Nephron progenitor cell (in vitro differentiated cells): ENCODE data around the gene EIF3J.
"Not testable (repeated sequence)": the region's sequence is repeated elsewhere in the genome, so short reads cannot be mapped to it uniquely, and the experiment has no call there.

Experiments used
- DNase-seq: peaks from one replicate; pipeline ENCODE4 v3.0.0; 2021
- H3K27ac Mint-ChIP-seq: 2 replicates; pipeline ENCODE4 v1.8.0; 2021; ENCODE audit warnings: mild to moderate bottlenecking, moderate library complexity, mixed read lengths
- H3K27me3 Mint-ChIP-seq: 2 replicates; pipeline ENCODE4 v1.8.0; 2021; ENCODE audit warnings: mild to moderate bottlenecking, low read depth, mixed read lengths; ENCODE audit not compliant: poor library complexity
- H3K36me3 Mint-ChIP-seq: 2 replicates; pipeline ENCODE4 v1.8.0; 2021; ENCODE audit warnings: low read depth, mixed read lengths
- H3K4me1 Mint-ChIP-seq: 2 replicates; pipeline ENCODE4 v1.8.0; 2021; ENCODE audit warnings: mixed read lengths
- H3K4me3 Mint-ChIP-seq: 2 replicates; pipeline ENCODE4 v1.8.0; 2021; ENCODE audit warnings: mild to moderate bottlenecking, moderate library complexity, mixed read lengths
- H3K9me3 Mint-ChIP-seq: 2 replicates; pipeline ENCODE4 v1.8.0; 2021; ENCODE audit warnings: mild to moderate bottlenecking, moderate library complexity, mixed read lengths
- TF ChIP-seq, protein P1 (sequence below): fragments of 200-600 bp; sonication (generic); IDR thresholded peaks from 2 replicates; pipeline ENCODE4 v1.5.0; 2021; ENCODE audit warnings: antibody characterized with exemption

The EIF3J gene

DNA sequence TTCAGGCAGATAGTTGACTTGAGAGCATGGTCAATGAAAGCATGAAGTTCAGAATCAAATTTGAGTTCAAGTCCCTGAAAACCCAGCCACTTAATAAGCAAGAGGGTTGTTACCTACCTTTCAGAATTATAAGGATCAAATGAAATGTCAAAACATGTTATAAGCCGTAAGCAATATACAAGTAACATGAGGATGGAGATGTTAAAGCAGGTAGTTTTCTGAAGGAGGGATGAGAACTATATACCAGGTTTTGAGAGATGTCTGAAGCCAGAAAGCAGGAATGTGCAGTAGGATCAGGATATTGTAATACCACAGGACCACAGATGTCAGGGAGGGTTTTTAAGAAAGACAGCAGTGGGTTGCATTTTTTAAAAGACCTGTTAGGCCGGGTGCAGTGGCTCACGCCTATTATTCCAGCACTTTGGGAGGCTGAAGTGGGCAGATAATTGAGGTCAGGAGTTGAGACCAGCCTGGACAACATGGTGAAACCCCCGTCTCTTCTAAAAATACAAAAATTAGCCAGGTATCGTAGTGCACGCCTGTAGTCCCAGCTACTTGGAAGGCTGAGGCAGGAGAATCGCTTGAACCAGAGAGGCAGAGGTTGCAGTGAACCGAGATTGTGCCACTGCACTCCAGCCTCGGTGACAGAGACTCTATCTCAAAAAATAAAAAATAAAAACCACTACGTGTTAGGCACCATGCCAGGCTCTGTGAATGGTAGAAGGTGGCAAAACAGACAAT lies 6.9 kb upstream of the EIF3J start:
- TF ChIP-seq, protein P1, sequence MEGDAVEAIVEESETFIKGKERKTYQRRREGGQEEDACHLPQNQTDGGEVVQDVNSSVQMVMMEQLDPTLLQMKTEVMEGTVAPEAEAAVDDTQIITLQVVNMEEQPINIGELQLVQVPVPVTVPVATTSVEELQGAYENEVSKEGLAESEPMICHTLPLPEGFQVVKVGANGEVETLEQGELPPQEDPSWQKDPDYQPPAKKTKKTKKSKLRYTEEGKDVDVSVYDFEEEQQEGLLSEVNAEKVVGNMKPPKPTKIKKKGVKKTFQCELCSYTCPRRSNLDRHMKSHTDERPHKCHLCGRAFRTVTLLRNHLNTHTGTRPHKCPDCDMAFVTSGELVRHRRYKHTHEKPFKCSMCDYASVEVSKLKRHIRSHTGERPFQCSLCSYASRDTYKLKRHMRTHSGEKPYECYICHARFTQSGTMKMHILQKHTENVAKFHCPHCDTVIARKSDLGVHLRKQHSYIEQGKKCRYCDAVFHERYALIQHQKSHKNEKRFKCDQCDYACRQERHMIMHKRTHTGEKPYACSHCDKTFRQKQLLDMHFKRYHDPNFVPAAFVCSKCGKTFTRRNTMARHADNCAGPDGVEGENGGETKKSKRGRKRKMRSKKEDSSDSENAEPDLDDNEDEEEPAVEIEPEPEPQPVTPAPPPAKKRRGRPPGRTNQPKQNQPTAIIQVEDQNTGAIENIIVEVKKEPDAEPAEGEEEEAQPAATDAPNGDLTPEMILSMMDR, result no peak
- H3K4me1 Mint-ChIP-seq, result peaks cover 11% of the 10 kb centered on the region
- no peak overlapping the region for H3K4me3 Mint-ChIP-seq
- H3K9me3 Mint-ChIP-seq, result no peaks in the 10 kb centered on the region
- no peak for DNase-seq
- peak overlapping the region; percentile 20 for H3K27ac Mint-ChIP-seq
- peaks cover 3% of the 10 kb centered on the region for H3K27me3 Mint-ChIP-seq
- peaks cover 5% of the 10 kb centered on the region for H3K36me3 Mint-ChIP-seq

DNA sequence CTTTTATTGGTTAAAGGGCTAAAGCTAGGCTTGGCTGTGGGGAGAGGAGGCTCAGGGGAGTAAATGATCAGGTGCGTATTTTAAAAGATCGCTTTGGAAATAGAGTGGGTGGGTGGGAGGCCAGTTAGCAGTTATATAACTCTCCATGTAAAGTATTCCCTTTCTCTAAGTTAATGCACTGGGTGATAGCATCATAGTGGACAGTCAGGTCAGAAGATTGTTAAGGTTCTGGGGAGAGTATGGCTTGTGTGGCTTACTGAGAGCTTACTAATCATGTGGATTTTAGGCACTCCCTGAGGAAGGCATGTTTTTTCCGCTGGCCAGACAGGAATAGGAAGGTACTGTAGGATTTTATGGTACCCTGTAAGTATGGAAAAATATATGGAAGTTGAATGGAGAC lies 6.3 kb upstream of the EIF3J start:
- Mint-ChIP-seq H3K9me3 (no peaks in the 10 kb centered on the region), H3K36me3 (peaks cover 5% of the 10 kb centered on the region), H3K27ac (peak overlapping the region; percentile 20), H3K4me1 (peaks cover 17% of the 10 kb centered on the region), H3K4me3 (no peak overlapping the region), H3K27me3 (peaks cover 3% of the 10 kb centered on the region)
- TF ChIP-seq, protein P1, result no peak
- no peak for DNase-seq

DNA sequence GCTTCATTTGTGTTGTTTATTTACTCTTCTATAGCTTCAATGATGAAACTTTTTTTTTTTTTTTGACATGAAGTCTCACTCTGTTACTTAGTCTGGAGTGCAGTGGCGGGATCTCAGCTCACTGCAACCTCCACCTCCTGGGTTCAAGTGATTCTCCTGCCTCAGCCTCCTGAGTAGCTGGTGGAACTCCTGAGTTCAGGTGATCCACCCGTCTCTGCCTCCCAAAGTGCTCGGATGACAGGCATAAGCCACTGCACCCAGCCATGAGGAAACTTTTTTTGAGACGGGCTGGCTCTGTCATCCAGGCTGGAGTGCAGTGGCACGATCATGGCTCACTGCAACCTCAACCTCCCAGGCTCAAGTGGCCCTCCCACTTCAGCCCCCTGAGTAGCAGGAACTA lies 4.7 kb upstream of the EIF3J start:
- H3K36me3 Mint-ChIP-seq, H3K27ac Mint-ChIP-seq, H3K9me3 Mint-ChIP-seq, H3K27me3 Mint-ChIP-seq, H3K4me3 Mint-ChIP-seq, DNase-seq: not testable (repeated sequence)
- H3K4me1 Mint-ChIP-seq, result peaks cover 24% of the 10 kb centered on the region

DNA sequence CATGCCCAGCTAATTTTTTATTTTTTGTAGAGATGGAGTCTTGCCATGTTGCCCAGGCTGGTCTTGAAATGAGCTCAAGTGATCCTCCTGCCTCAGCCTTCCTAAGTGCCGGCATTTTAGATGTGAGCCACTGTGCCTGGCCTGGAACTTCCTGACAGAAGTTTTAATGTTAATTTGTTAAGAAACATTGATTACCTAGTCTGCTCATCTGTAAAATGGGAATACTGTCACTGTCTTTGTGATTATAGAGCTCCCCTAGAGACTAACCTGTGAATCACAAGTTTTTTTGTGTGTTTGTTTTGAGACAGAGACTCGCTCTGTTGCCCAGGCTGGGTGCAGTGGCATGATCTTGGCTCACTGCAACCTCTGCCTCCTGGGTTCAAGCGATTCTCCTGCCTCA lies 4.3 kb upstream of the EIF3J start:
- Mint-ChIP-seq H3K27me3 (peaks cover 3% of the 10 kb centered on the region), H3K27ac (no peak overlapping the region), H3K4me1 (peaks cover 25% of the 10 kb centered on the region), H3K36me3 (peaks cover 9% of the 10 kb centered on the region), H3K4me3 (no peak overlapping the region), H3K9me3 (no peaks in the 10 kb centered on the region)
- DNase-seq, result no peak
- TF ChIP-seq, protein P1, result no peak

DNA sequence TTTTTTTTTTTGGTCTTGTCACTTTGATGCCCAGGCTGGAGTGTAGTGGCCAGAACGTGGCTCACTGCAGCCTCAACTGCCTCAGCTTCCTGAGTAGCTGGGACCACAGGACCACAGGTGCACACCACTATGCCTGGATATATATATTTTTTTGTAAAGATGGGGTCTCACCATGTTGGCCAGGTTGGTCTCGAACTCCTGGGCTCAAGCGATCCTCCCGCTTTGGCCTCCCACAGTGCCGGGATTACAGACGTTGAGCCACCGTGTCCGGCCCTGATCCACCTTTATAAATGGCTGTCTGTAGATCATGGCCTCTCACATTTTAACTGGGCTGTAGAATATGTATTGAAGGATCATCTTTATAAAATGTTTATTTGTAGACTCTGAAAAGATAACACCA lies 1.9 kb upstream of the EIF3J start:
- Mint-ChIP-seq H3K36me3 (peaks cover 15% of the 10 kb centered on the region), H3K27ac (peak overlapping the region; percentile 70), H3K27me3 (peaks cover 3% of the 10 kb centered on the region), H3K9me3 (no peaks in the 10 kb centered on the region), H3K4me1 (peaks cover 33% of the 10 kb centered on the region), H3K4me3 (peak overlapping the region; percentile 90)
- DNase-seq, result no peak
- TF ChIP-seq, protein P1, result no peak

DNA sequence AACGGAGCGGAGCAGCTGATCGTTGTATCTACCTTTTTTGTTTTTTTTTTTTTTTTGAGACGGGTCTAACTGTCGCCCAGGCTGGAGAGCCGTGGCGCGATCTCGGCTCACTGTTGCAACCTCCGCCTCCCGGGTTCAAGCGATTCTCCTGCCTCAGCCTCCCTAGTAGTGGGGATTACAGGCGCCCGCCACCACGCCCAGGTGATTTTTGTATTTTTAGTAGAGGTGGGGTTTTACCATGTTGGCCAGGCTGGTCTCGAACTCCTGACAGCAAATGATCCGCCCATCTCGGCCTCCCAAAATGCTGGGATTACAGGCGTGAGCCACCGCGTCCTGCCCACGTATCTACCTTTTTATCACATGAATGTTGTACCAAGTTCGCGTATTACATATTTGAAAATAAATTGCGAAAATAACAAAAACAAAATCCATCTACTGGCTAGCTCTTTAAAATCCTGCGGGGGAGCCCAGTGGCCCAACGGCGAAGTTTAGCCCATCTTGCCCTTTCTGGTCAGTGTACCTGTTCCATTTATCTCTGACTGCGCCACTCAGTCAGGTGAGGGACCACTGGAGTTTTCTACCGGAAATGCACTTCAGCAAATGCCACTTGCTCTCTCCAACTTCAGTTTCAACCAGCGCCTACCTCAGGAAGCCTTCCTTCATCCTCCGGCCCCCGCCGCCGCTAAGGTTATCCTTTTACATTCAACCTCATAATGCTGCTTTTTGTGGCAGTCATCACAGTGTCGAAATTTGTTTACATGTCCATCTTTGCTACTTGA lies 1.2 kb upstream of the EIF3J start:
- H3K27me3 Mint-ChIP-seq, result peaks cover 3% of the 10 kb centered on the region
- H3K9me3 Mint-ChIP-seq, result no peaks in the 10 kb centered on the region
- H3K4me3 Mint-ChIP-seq, result peak overlapping the region; percentile 90
- H3K27ac Mint-ChIP-seq, result peak overlapping the region; percentile 98
- DNase-seq, result peak; percentile 29
- TF ChIP-seq, protein P1, result no peak
- peaks cover 20% of the 10 kb centered on the region for H3K36me3 Mint-ChIP-seq
- peaks cover 30% of the 10 kb centered on the region for H3K4me1 Mint-ChIP-seq
